ENCODE data around the gene CFAP298. TPM values are rescaled to one million over a fixed set of nuclear protein-coding genes. Genes with fewer than 3 reads are reported as not detected.

Gene CFAP298
- total RNA-seq, 1 experiment from 2014 or later: 35.5 TPM

DNA sequence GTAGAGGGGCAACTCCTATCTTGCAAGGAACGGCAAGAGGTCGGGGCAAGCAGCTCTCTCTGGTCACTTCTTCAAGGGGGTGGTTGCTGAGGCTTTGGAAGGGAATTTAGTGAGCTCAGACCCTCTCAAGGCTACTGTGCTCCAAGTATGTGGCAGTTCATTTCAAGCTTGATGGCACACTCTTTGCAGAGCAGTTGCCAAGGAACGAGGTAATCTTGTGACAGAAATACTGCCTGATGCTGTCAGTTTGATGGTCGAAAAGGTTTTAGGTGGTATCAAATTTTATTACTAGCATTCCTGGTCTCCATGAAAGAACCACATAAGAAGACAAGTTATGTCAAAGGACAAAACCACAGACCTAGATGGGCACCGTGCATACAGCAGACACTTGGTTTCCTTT, 13.1 kb downstream of the CFAP298 start:
- Histone ChIP-seq H4K20me1 (ENCODE audit: insufficient read depth) (no peaks in the 10 kb centered on the region), H3K9me3 (ENCODE audit: insufficient read depth, low read depth) (no peaks in the 10 kb centered on the region), H2AFZ (no peak overlapping the region), H3K4me3 (no peak overlapping the region), H3K27ac (no peak overlapping the region), H3K27me3 (ENCODE audit: insufficient read depth, low read depth) (no peaks in the 10 kb centered on the region), H3K4me2 (no peak overlapping the region), H3F3A (ENCODE audit: insufficient read depth, low read depth) (peaks cover 3% of the 10 kb centered on the region; the same call in 1 of the 2 replicates), H3K36me3 (ENCODE audit: low read depth) (no peaks in the 10 kb centered on the region), H3K4me1 (replicated peaks; ENCODE audit: insufficient read depth) (no peaks in the 10 kb centered on the region), H3K79me2 (ENCODE audit: low read depth) (no peaks in the 10 kb centered on the region), H3K9me2 (ENCODE audit: insufficient read depth) (no peaks in the 10 kb centered on the region)
- CTCF ChIA-PET: no interaction called here
- POLR2A ChIA-PET (ENCODE audit: unreplicated experiment): no interaction called here
- intact Hi-C loops (cut with micrococcal nuclease; ENCODE audit: unreplicated experiment): no loop called here
- TF ChIP-seq, protein P1, sequence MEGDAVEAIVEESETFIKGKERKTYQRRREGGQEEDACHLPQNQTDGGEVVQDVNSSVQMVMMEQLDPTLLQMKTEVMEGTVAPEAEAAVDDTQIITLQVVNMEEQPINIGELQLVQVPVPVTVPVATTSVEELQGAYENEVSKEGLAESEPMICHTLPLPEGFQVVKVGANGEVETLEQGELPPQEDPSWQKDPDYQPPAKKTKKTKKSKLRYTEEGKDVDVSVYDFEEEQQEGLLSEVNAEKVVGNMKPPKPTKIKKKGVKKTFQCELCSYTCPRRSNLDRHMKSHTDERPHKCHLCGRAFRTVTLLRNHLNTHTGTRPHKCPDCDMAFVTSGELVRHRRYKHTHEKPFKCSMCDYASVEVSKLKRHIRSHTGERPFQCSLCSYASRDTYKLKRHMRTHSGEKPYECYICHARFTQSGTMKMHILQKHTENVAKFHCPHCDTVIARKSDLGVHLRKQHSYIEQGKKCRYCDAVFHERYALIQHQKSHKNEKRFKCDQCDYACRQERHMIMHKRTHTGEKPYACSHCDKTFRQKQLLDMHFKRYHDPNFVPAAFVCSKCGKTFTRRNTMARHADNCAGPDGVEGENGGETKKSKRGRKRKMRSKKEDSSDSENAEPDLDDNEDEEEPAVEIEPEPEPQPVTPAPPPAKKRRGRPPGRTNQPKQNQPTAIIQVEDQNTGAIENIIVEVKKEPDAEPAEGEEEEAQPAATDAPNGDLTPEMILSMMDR (conservative IDR thresholded peaks at IDR 0.05): no peak
- no peak for TF ChIP-seq EZH2 (IDR thresholded peaks at IDR 0.05; ENCODE audit: low read depth)
- BruUV-seq (replicated peaks): no TSS peak
- no peak for DNase-seq

DNA sequence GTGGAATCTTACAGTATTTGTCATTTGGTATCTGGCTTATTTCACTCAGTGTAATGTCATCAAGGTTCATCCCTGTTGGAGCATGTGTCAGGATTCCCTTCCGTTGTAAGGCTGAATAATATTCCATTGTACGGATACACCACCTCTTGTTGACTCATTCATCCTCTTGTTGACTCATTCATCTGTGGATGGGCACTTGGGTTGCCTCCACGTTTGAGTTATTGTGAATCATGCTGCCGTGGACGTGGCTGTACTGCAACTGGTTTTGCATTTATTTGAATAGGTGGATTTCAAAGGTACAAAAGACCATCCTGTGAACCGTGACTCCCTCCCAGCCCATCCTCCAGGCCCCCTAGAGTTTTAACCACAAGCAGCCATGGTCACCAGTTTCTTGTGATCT, 15.0 kb downstream of the CFAP298 start:
- no peaks in the 10 kb centered on the region for H3K9me3 ChIP-seq (ENCODE audit: insufficient read depth, low read depth)
- POLR2A ChIA-PET (ENCODE audit: unreplicated experiment): interaction anchor here (0.6 kb wide), 1 partner anchor 163 kb away, joined by 5 read pairs; no protein-coding TSS in a partner anchor
- TF ChIP-seq, protein P1 (conservative IDR thresholded peaks at IDR 0.05): no peak
- TF ChIP-seq EZH2 (IDR thresholded peaks at IDR 0.05; ENCODE audit: low read depth): no peak
- intact Hi-C loops (cut with micrococcal nuclease; ENCODE audit: unreplicated experiment): no loop called here
- H3K36me3 ChIP-seq (ENCODE audit: low read depth): no peaks in the 10 kb centered on the region
- no peaks in the 10 kb centered on the region for H4K20me1 ChIP-seq (ENCODE audit: insufficient read depth)
- H3F3A ChIP-seq (ENCODE audit: insufficient read depth, low read depth): no peaks in the 10 kb centered on the region
- no peaks in the 10 kb centered on the region for H3K9me2 ChIP-seq (ENCODE audit: insufficient read depth)
- BruUV-seq (replicated peaks): no TSS peak
- H3K4me2 ChIP-seq: no peak overlapping the region
- H2AFZ ChIP-seq: no peak overlapping the region
- no peaks in the 10 kb centered on the region for H3K79me2 ChIP-seq (ENCODE audit: low read depth)
- DNase-seq: peak in 1 of 2 experiments; percentile 34
- CTCF ChIA-PET: no interaction called here
- no peak overlapping the region for H3K27ac ChIP-seq
- H3K27me3 ChIP-seq (ENCODE audit: insufficient read depth, low read depth): no peaks in the 10 kb centered on the region
- no peak overlapping the region for H3K4me3 ChIP-seq
- H3K4me1 ChIP-seq (replicated peaks; ENCODE audit: insufficient read depth): no peaks in the 10 kb centered on the region

DNA sequence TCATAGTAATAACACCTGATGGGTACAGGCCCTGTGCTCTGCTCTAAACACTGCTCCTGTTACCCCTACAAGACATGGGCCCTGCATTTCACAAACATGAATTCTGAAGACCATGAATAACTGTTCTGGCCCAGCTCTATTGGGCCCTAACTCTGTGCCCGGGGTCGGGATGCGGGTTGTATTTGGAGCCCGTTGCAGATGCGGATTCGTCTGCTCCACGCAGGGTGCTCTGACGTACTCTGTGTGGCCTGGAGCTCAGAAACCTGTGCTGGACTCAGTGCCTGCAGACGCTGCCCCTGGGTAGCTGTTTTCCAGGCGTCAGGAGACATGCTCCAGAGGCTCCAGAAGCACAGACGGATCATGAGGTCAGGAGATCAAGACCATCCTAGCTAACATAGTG, 16.7 kb downstream of the CFAP298 start:
- no peak overlapping the region for H2AFZ ChIP-seq
- BruUV-seq (replicated peaks): no TSS peak
- DNase-seq: no peak
- H3K27me3 ChIP-seq (ENCODE audit: insufficient read depth, low read depth): no peaks in the 10 kb centered on the region
- H3K27ac ChIP-seq: no peak overlapping the region
- H3F3A ChIP-seq (ENCODE audit: insufficient read depth, low read depth): no peaks in the 10 kb centered on the region
- POLR2A ChIA-PET (ENCODE audit: unreplicated experiment): interaction anchor here (0.6 kb wide), 1 partner anchor 180 kb away, joined by 5 read pairs; no protein-coding TSS in a partner anchor
- H3K4me1 ChIP-seq (replicated peaks; ENCODE audit: insufficient read depth): no peaks in the 10 kb centered on the region
- H3K79me2 ChIP-seq (ENCODE audit: low read depth): no peaks in the 10 kb centered on the region
- CTCF ChIA-PET: no interaction called here
- no peaks in the 10 kb centered on the region for H3K9me3 ChIP-seq (ENCODE audit: insufficient read depth, low read depth)
- intact Hi-C loops (cut with micrococcal nuclease; ENCODE audit: unreplicated experiment): no loop called here
- H4K20me1 ChIP-seq (ENCODE audit: insufficient read depth): no peaks in the 10 kb centered on the region
- no peak overlapping the region for H3K4me2 ChIP-seq
- TF ChIP-seq, protein P1 (conservative IDR thresholded peaks at IDR 0.05): no peak
- TF ChIP-seq EZH2 (IDR thresholded peaks at IDR 0.05; ENCODE audit: low read depth): no peak
- H3K4me3 ChIP-seq: no peak overlapping the region
- H3K36me3 ChIP-seq (ENCODE audit: low read depth): no peaks in the 10 kb centered on the region
- no peaks in the 10 kb centered on the region for H3K9me2 ChIP-seq (ENCODE audit: insufficient read depth)
